ENCODE measurements around the gene CD247. TPM values are rescaled to one million over a fixed set of nuclear protein-coding genes. Genes with fewer than 3 reads are reported as not detected.
A peak's percentile ranks its signal among the peaks of the same experiment; 100 is the strongest.

CD247 gene
- total RNA-seq, 4 donors from 2014 or later: 1.5 to 6.4 (median 3.4) TPM; not detected in 1

GRCh38 chr1:167454304-167454893 is 63.9 kb downstream of the CD247 start:
- Histone ChIP-seq H3K9me3 (no peaks in the 10 kb centered on the region), H3K4me1 (peaks cover 4 to 14% (median 9%) of the 10 kb centered on the region in 4 donors), H3K27me3 (no peaks in the 10 kb centered on the region), H3K4me3 (peak overlapping the region; percentile 63 to 92 (median 82)), H3K27ac (peak overlapping the region; percentile 79 to 87 (median 82)), H3K36me3 (no peaks in the 10 kb centered on the region)
- TF ChIP-seq CTCF (IDR thresholded peaks at IDR 0.05) (no peak), POLR2AphosphoS5 (IDR thresholded peaks at IDR 0.05) (no peak), POLR2A (IDR thresholded peaks at IDR 0.05) (no peak), EP300 (IDR thresholded peaks at IDR 0.05; ENCODE audit: low read depth) (no peak)
- in situ Hi-C loops (cut with MboI; ENCODE audit: low pct_ligation_motif_present in 1 of 4, low pct_unique_long_range_greater_than_20kb in 1 of 4, low sequenced_read_pairs in 3 of 4): no loop called here
- intact Hi-C loops (cut with DNase I; ENCODE audit: low total_unique reads): no loop called here
- WGBS, 2 donors (ENCODE audit: low coverage in 1 of 2): 27 to 69% methylated on average over 6 to 19 of the region's 19 CpGs
- no peak for DNase-seq

- Histone ChIP-seq H3K36me3 (no peaks in the 10 kb centered on the region), H3K4me3 (no peak overlapping the region), H3K9me3 (no peaks in the 10 kb centered on the region), H3K27me3 (no peaks in the 10 kb centered on the region), H3K4me1 (peaks cover 4 to 14% (median 9%) of the 10 kb centered on the region in 4 donors), H3K27ac (no peak overlapping the region)
- WGBS, 2 donors (ENCODE audit: low coverage in 1 of 2): 74 to 85% methylated on average over 6 of the region's 6 CpGs
- TF ChIP-seq POLR2AphosphoS5 (IDR thresholded peaks at IDR 0.05): no peak
- DNase-seq: no peak
- intact Hi-C loops (cut with DNase I; ENCODE audit: low total_unique reads) (no loop called here), in situ Hi-C loops (cut with MboI; ENCODE audit: low pct_ligation_motif_present in 1 of 4, low pct_unique_long_range_greater_than_20kb in 1 of 4, low sequenced_read_pairs in 3 of 4) (no loop called here)
Observed at GRCh38 chr1:167453123-167453522, 65.2 kb downstream of the CD247 start.

GRCh38 chr1:167452483-167452882 is 65.8 kb downstream of the CD247 start:
- Histone ChIP-seq H3K27me3 (no peaks in the 10 kb centered on the region), H3K9me3 (no peaks in the 10 kb centered on the region), H3K27ac (no peak overlapping the region), H3K4me1 (peaks cover 5 to 14% (median 10%) of the 10 kb centered on the region in 4 donors), H3K4me3 (no peak overlapping the region), H3K36me3 (no peaks in the 10 kb centered on the region)
- WGBS, 2 donors (ENCODE audit: low coverage in 1 of 2): 72 to 89% methylated on average over 4 to 8 of the region's 8 CpGs
- DNase-seq: no peak
- TF ChIP-seq POLR2A (IDR thresholded peaks at IDR 0.05) (no peak), EP300 (IDR thresholded peaks at IDR 0.05; ENCODE audit: low read depth) (no peak), CTCF (IDR thresholded peaks at IDR 0.05) (no peak), POLR2AphosphoS5 (IDR thresholded peaks at IDR 0.05) (no peak)
- in situ Hi-C loops (cut with MboI; ENCODE audit: low pct_ligation_motif_present in 1 of 4, low pct_unique_long_range_greater_than_20kb in 1 of 4, low sequenced_read_pairs in 3 of 4): no loop called here
- intact Hi-C loops (cut with DNase I; ENCODE audit: low total_unique reads): no loop called here

GRCh38 chr1:167450843-167451242 is 67.5 kb downstream of the CD247 start:
- no peak for DNase-seq
- peaks cover 5 to 16% (median 12%) of the 10 kb centered on the region in 4 donors for H3K4me1 ChIP-seq
- TF ChIP-seq POLR2A (IDR thresholded peaks at IDR 0.05): no peak
- TF ChIP-seq EP300 (IDR thresholded peaks at IDR 0.05; ENCODE audit: low read depth): no peak
- TF ChIP-seq POLR2AphosphoS5 (IDR thresholded peaks at IDR 0.05): no peak
- TF ChIP-seq CTCF (IDR thresholded peaks at IDR 0.05): no peak
- no peaks in the 10 kb centered on the region for H3K9me3 ChIP-seq
- H3K36me3 ChIP-seq: no peaks in the 10 kb centered on the region
- H3K4me3 ChIP-seq: no peak overlapping the region
- in situ Hi-C loops (cut with MboI; ENCODE audit: low pct_ligation_motif_present in 1 of 4, low pct_unique_long_range_greater_than_20kb in 1 of 4, low sequenced_read_pairs in 3 of 4): no loop called here
- H3K27ac ChIP-seq: no peak overlapping the region
- intact Hi-C loops (cut with DNase I; ENCODE audit: low total_unique reads): no loop called here
- no peaks in the 10 kb centered on the region for H3K27me3 ChIP-seq
- WGBS, 2 donors (ENCODE audit: low coverage in 1 of 2): 58 to 66% methylated on average over 4 to 5 of the region's 5 CpGs

All from transverse colon (tissue), 4 donors.